Measurements from ENCODE around the gene PRPF31.
"Not testable (repeated sequence)": the region's sequence is repeated elsewhere in the genome, so short reads cannot be mapped to it uniquely, and the experiment has no call there.

The PRPF31 gene

DNA sequence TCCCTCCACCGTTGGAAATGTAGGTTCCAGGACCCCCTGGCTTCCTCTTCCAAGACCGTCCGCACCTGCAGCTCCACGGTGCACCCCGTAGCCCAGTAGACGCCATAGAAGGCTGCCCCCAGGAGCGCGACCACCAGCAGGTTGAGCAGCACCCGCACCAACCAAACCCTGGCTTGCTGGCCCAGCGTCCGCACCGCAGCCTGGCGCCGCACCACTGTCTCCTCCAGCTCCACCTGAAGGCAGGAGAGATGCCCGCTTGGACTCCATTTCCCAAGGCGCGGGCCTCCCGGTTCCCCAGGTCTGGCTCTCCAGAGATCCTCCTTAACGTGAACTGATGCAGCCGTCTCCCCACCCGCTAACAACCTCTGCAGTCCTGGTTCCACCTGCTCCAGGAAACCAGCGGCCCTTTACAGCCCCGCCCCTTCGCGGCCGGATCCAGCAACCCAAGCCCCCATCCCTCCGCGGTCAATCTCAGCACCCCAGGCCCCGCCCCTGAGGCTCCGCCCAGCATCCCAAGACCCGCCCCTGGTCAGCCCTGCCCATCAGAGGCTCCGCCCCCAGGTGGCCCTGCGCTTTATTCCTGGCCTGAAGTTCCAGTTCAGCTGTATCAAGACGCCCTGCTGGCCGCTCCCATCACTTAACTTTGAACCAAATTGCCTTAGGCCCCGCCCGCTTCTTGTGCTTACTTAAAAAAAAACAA is 49.0 kb downstream of the PRPF31 start:
- DNase-seq, result peak; percentile 58

DNA sequence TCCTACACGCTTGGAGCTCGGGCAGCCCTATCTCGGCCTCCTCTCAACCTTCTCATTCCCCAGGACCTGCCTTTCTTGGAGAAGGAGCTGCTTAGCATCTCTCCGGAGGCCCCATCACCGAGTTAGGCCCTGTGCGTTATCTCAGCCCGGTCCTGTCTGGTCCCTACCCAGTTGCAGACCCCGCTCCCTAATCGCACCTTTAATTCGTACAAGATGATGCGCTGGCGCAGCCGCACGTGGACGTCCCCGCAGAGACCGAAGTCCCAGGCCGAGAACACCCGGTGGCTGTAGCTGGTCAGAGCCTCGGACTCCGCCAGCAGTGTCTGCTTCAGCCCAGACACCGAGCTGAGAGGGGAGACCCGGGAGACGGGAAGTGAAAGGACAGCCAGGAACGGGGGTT is 49.7 kb downstream of the PRPF31 start:
- DNase-seq, result no peak

DNA sequence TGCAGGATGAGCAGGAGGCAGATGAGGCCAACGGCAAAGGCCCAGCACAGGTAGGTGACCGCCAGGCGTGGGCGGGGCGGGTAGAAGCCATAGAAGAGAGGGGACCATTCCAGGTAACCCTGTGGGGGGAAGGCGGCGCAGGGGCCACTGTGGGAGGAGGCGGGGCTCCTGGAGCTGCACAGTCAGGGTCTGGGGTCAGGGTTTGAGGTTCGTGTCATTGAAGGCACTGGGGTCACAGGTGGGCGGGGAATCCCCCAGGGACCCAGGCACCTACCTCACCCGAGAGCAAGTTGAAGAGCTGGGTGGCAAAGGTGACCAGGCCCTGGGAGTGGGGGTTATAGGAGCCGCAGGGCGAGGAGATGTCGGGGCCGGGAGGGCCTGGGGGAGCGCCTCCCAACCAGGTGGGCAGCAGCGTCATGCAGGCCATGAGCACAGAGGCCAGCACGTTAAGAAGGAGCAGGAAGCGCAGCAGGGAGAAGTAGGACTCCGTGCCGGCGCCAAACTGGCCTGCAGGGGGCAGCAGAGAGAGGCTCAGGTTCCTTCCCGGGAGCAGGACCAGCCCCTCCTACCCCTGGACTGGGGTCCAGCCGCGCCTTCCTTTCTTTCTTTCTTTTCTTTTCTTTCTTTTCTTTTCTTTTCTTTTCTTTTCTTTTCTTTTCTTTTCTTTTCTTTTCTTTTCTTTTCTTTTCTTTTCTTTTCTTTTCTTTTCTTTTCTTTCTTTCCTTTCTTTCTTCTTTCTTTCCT is 52.8 kb downstream of the PRPF31 start:
- DNase-seq, result peak; percentile 96

DNA sequence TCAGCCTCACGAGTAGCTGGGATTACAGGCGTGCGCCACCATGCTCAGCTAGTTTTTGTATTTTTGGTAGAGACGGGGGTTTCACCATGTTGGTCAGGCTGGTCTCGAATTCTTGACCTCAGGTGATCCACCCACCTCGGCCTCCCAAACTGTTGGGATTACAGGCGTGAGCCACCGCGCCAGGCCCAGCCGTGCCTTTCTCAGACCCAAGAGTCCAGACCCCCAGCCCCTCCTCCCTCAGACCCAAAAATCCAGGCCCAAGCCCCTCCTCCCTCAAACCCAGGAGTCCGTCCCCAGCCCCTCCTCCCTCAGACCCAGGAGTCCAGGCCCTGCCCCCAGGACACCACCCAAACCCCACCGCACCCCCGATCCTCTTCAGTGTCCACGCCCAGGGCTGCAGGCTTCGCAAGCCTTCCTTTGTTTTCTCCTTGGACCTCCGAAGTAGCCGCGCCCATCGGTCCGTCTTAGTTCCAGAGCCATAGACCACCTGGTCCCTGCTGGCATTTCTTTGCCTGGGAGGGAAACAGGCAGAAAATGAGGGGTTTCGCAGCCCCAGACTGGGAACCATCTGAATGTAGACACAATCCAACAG is 53.7 kb downstream of the PRPF31 start:
- DNase-seq, result no peak

DNA sequence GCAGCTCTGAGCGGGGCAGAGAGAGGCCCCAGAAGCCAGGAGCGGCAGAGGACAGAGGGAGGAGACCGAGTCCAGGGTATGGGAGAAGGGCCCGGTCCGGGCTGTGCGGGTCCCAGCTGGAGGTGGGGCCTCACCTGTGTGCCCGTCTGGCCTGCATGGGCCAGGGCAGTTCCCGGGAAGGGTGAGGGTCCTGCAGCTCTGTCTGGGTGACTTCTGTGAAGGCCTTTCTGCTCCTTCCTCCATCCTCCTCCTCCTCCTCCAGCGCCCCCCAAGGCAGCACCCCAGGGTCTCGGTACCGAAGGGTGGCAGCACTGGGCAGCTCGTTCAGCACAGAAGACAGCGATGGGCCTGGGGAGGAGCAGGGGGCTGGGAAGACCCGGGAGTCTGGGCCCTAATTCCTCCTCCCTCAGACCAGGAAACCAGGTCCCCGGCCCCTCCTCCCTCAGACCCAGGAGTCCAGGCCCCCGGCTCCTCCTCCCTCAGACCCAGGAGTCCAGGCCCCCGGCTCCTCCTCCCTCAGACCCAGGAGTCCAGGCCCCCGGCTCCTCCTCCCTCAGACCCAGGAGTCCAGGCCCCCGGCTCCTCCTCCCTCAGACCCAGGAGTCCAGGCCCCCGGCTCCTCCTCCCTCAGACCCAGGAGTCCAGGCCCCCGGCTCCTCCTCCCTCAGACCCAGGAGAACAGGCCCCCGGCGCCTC is 56.3 kb downstream of the PRPF31 start:
- not testable (repeated sequence) for DNase-seq

DNA sequence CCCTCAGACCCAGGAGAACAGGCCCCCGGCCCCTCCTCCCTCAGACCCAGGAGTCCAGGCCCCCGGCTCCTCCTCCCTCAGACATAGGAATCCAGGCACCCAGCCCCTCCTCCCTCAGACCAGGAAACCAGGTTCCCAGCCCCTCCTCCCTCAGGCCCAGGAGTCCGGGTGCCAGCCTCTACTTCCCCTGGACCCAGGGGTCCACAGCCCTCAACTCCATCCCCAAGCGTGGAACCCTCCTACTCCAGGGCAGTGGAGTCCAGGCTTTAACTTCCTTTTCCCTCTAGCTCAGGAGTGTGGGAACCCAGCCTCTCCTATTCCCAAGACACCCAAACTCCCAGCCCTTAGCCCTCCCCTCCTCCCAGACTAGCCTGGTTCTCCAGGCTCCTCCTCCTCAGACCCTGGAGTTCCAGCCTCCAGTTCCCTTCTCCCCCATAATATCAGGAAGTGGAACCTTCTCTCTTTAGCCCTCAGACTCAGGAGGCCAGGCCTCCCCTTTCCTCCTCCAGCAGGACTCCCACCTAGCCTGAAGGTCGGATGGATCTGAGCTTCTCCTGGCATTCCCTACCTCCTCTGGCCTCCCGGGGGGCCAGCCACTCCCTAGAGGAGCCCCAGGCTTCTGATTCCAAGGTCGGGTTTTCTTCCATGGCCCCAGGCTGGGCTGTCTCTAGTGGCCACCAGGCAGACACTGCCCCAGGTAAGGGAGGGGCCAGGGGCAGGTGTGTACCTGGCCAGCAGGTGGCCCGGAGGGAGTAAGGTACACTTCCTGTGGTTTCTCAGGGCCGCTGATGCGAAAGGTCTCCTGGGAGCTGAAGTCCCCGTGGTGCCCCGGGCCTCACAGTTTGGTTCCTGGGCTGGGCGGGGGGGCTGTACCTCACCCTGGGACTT is 57.2 kb downstream of the PRPF31 start, which contains the start of gene TMC4:
TSS of gene TMC4 (minus strand) at position 690 of the 888 bp plus-strand sequence. CDS start at position 647, 43 bp downstream.
- no peak for DNase-seq

DNA sequence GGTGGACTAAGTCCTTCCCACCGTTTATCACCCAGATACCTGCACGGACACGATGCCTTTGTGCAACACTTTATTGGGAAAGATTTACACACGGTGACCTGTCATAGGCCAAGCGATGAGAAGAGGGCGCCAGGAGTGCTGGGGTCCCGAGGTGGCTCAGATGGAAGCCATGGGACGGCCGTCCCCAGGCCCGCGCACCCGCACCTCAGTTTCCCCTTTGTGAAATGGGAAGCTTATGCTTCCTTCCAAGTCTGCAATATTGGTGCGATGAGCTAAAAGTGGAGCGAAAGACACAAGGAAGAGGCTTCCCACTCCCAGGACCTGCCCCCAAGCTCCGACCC is 57.8 kb downstream of the PRPF31 start:
- no peak for DNase-seq

DNA sequence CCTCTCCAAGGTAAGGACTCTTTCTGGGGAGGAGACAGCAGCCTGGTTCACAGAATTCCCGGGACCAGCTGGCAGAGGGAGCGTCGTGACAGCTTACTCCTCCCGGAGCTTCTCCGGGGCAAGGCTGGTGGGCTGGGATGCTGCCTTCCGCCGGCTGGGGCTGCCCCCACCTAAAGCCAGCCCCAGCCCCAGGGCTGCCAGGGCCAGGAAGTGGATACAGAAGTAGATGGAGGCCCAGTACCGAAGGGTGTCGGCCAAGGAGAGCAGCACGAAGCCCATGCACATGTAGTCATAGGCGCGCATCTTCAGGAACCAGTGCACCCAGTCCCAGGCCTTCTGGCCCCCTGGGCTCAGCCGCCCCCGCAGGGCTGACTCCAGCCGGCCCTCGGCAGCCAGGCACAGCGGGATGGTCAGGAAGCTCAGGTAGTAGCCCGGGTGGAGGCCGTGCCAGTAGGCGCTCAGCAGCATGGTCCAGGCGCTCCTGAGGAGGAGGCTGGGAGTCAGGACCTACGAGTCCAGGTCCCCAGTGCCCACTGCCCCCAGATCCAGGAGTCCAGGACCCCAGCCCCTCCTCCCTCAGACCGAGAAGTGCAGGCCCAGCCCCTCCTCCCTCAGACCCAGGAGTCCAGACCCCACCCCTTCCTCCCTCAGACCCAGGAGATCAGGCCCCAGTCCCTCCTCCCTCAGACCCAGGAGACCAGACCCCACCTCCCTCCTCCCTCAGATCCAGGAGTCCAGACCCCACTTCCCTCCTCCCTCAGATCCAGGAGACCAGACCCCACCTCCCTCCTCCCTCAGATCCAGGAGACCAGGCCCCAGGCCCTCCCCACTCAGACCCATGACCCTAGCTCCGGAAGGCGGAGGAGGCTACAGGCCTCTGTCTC is 58.6 kb downstream of the PRPF31 start:
- DNase-seq, result no peak

DNA sequence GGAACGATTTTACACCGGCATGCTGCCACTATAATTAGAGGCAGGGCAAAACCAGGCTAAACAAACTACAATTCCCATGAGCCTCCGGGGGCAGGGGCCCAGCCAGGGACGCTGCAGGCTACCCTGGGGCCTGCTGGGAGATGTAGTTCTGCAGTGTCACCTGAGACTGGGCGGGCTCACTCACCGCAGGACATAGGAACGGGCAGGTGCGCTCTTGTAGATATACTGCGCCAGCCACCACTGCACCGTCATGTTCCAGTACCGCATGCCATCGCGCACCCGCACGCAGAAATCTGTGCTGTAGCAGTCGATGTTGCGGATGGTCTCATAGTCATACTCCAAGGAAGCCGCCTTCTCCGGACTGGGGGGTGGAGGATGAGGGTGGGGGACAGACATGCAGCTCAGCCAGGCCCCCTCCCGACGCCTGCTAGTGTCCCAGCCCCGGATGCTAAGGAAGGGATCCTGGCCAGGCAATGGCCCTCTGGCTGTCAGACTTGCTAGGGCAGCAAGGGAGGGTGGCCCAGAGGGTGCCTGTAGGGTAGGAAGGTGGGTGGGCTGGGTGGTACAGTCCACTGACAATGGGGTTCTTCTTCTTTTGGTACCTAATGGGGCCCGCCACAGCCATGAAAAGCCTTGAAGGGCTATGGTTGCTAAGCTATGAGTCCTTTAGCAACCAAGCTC is 63.2 kb downstream of the PRPF31 start:
- DNase-seq, result no peak

DNA sequence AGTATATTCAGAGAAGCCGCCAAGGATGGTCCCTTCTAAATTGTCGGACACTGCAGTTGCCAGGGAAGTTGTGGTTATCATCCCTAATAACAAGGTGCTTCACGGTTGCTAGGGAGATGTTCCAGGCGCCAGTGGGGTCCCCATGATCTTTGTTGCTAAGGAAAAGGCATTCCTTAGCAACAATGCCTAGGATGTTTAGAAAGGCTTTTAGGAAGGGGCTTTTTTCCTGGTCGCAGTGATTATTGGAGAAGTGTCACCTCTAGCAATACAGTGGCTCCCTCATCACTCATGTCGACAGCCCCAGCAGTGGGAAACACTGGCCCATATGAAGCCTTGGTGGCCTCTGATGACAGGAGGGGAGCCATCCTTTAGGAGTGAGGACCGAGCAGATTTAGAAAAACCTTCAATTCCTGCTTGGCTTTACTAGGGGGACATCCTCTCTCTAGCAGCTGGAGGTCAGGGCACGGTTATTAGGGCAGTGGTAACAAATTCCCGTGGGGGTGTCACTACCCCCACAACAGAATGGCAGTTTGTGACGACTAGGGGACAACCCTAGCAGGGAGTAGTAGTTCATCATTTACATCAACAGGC is 63.8 kb downstream of the PRPF31 start:
- DNase-seq, result no peak

DNA sequence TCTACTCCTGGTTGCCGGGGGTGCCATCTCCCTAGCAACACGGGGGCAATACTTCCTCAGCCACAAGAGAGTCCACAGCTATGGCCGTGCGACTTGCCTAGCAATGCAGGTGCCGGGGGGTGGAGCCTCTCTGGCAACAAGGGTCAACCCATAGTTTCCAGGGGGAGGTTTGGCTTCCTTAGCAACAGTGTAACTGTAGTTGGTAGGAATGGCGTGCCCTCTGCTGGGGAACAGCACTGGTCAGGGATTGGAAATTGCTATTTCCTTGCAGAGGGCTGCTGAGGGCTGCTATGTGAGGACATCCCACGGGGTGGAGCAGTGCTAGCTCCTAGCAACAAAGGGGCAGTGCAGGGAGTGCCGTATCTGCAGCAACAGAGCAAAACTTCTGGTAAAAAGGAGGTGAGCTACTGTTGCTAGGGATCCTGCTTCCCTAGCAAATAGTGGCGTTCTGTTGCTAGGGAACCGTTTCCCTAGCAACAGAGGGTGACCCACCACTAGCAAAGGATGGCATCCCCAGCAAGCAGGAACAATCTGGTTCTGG is 64.4 kb downstream of the PRPF31 start:
- no peak for DNase-seq

DNA sequence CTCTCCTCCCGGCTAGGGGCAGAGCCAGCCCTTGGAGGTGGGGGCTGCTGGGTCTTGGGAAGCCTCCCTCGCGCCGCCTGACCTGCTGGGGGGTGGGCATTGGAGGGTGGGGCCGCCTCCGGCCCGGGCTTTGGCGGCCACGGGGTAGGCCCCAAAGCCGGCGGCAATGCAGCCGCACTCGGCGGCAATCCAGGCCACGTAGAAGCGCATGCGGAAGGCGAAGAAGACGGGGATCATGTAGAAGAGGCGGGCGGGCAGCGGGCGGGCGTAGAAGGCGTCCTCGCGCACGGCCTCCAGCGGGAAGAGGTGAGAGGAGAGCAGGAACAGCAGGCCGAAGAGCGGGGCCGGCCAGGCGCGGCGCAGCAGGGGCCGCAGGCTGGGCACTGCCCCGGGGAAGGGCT is 65.1 kb downstream of the PRPF31 start:
- no peak for DNase-seq
